GM20431 (cell line): ENCODE data around the gene ERC1.
"Not testable (repeated sequence)": the region's sequence is repeated elsewhere in the genome, so short reads cannot be mapped to it uniquely, and the experiment has no call there.

Experiments used
- in situ Hi-C: fragments of 300-500 bp; cut with MseI, MboI; formaldehyde crosslinking; loops from one replicate; pipeline ENCODE4 v1.15.0; 2020; ENCODE audit warnings: low sequenced_read_pairs; ENCODE audit not compliant: unreplicated experiment

ERC1 gene

GRCh38 chr12:1212526-1212925 is 221.5 kb downstream of the ERC1 start:
- in situ Hi-C loops: no loop called here

GRCh38 chr12:1213205-1213604 is 222.2 kb downstream of the ERC1 start:
- in situ Hi-C loops: no loop called here

DNA sequence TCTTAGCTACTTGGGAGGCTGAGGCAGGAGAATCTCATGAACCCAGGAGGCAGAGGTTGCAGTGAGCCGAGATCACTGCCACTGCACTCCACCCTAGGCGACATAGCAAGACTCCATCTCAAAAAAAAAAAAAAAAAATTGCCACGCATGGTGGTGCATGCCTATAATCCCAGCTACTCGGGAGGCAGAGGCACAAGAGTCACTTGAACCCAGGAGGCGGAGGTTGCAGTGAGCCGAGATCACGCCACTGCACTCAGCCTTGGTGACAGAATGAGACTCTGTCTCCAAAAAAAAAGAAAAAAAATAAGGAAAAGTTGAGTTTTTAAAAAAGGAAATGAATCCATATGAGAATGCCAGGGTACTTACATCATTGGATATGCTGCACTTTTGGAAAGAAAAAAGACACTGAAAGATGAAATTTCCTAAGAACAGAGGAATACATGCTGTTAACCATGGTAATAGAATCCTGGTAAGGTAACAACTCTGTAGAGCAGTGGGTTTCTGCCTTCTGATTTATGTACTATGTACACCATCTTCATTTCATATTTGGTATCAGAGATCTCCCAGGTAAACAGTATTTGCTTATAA is 222.7 kb downstream of the ERC1 start:
- in situ Hi-C loops: no loop called here

DNA sequence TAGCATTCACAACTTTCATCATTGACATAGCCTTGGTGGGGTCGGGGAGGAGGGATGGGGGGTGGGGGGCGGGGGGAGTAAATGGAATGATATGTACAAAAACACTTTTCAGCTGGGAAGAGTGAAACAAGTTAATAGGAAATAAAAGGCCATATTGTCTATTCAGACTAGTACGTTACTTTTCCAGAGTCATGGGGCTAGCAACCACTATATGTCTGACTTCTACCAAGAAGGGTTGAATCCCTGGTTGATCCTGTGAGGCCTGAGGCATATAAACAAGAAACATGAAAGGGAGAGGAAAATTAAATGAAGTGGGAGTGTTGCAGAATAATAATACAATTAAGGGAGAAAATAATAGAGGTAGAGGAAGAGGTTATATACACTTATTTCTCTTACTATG is 225.5 kb downstream of the ERC1 start:
- in situ Hi-C loops: no loop called here

DNA sequence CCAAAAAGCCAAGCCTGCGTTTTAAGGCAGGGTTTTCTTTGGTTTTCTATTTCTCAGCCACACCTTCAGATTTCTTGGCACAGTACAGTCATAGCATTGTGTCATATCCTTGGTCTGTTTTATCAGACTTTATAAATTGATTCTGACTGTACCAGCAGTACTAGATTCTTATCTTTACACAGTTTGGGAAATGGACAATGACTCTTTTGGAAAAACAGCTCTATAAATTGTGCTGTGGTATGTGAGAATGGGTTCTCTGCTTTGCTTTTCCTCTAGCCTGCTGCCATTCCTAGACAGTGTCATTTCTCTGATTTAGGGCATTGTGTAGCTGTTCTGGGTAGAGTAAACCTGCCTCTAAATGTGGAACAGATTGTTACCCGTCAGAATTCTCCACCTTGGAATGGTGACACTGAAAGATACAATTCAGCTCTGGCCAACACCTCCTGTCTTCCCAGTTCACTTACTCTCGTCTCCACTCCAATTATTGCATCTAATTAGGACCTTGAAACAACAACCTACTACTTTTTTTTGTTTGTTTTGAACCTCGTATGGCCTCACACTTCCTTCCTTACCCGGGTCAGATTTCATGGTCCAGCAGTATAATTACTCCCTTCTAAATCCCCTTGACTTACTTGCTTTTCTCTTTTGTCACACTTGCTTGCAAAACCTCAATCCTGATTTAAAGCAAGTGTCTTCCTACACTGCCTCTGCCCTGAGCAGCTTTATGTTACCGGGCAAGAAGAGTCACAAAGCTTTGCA is 226.3 kb downstream of the ERC1 start:
- in situ Hi-C loops: no loop called here

GRCh38 chr12:1218369-1218768 is 227.3 kb downstream of the ERC1 start:
- in situ Hi-C loops: no loop called here

- in situ Hi-C loops: no loop called here
Measured at GRCh38 chr12:1220127-1221092, 229.4 kb downstream of the ERC1 start.

DNA sequence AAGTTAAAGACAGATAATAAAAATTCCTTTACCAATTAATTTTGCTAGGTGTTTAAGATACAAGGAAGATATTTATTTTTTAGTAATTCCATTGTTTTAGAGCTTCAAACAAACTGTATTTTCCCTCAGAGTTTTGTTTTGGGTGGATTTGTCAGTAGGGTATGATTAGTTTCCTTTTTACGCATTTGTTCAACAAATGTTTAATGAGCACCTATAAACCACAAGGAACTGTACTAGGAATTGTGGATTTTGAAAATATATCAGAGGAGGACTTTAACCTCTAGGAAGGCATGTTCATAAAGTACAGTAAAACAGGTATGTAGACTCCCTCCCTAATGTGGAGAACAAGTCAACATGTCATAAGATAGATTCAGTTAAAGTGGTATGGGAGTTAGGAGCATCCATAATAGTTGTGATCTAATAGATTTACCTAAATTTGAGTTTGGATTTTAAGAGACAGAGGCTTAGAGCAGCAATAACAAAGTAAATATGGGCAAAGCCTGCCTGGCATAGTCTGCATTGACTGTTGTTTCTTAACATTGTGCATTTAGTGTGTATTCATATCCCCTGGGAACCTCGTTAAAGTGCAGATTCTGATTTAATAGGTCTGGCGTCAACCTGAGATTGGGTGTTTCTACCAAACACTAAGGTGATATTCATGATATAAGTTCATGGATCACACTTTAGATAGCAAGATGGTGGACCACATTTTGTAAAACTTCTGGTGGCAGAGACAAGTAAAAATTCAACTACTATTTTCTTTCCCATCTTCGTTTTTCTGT is 232.0 kb downstream of the ERC1 start:
- in situ Hi-C loops: no loop called here

GRCh38 chr12:1226951-1227350 is 235.9 kb downstream of the ERC1 start:
- in situ Hi-C loops: no loop called here

GRCh38 chr12:1234073-1234472 is 243.1 kb downstream of the ERC1 start:
- in situ Hi-C loops: no loop called here

- in situ Hi-C loops: no loop called here
Measured at GRCh38 chr12:1246637-1247036, 255.6 kb downstream of the ERC1 start.

DNA sequence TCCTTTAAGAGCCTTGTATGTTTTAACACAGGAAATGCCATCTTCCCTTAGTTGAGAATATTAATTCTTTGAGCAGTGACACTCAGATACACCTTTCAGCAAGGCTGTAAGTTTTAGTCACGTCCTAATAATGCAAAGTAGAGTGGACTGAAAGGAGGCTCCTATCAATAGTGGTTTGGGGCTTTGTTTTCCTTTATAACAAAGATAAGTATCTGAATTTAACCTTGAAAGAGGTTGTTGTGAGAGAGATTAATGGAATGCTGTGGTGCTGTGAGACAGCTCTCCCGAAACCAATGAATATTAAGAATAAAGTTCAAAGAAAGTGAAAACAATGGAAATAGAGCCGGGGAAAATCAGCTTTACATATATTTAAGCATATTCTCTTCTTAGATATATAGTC is 259.6 kb downstream of the ERC1 start:
- in situ Hi-C loops: no loop called here

GRCh38 chr12:1252758-1253157 is 261.7 kb downstream of the ERC1 start:
- in situ Hi-C loops: no loop called here

GRCh38 chr12:1255125-1255524 is 264.1 kb downstream of the ERC1 start:
- in situ Hi-C loops: not testable (repeated sequence)

DNA sequence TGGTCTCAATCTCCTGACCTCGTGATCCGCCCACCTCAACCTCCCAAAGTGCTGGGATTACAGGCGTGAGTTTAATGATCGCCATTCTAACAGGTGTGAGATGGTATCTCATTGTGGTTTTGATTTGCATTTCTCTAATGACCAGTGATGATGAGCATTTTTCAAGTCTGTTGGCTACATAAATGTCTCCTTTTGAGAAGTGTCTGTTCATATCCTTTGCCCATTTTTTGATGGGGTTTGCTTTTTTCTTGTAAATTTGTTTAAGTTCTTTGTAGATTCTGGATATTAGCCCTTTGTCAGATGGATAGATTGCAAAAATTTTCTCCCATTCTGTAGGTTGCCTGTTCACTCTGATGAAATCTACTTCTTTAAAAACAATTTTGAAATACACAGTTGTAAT is 264.8 kb downstream of the ERC1 start:
- in situ Hi-C loops: not testable (repeated sequence)

- in situ Hi-C loops: no loop called here
Measured at GRCh38 chr12:1256285-1256684, 265.3 kb downstream of the ERC1 start.

- in situ Hi-C loops: no loop called here
Measured at GRCh38 chr12:1256991-1257390, 266.0 kb downstream of the ERC1 start.

DNA sequence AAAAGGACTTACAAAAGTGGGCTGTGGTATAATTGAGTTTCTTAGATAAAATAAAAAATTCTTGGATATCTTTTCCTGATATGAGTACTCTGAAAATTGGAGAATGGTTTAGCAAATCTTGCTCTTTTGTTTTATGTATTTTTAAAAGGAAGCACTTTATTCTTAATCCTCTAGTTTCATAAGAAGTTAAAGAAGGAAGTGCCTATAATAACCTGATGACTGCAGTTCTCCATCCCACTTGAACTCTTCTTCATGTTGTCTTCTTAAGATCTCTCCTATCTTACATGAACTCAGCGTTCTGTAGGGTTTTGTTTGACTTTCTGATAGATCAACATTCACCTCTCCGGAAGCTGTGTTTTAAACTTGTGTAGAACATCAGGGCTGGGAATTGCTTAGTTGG is 271.0 kb downstream of the ERC1 start:
- in situ Hi-C loops: no loop called here

- in situ Hi-C loops: no loop called here
Measured at GRCh38 chr12:1267243-1267642, 276.2 kb downstream of the ERC1 start.

DNA sequence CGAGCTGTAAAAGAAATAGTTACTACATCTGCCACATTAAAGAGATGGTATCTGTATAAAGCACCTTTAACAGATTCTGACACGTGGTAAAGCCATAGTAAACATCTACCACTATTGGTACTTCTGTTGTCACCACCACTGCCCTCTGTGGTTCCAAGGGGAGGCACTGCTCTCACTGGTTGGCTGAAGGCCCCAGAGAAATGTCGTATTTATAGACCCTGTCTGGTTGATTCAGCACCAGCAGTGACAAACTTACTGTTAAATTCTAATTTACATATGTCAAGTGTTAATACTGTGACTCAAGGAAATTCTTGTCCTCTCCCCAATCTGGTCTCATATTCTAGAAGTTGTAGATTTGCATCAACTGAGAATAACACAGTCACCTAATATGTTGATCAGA is 281.1 kb downstream of the ERC1 start:
- in situ Hi-C loops: no loop called here
